Uterus (tissue), 4 donors: ENCODE measurements around the gene CTTNBP2NL. TPM values are rescaled to one million over a fixed set of nuclear protein-coding genes. Genes with fewer than 3 reads are reported as not detected.
"Not testable (repeated sequence)": the region's sequence is repeated elsewhere in the genome, so short reads cannot be mapped to it uniquely, and the experiment has no call there.

Experiments
- DNase-seq, 2 donors: peaks; one replicate each; pipeline ENCODE4 v3.0.0-alpha.2; 2019 to 2020
- H3K27ac ChIP-seq, 2 donors: fragments of 200-600 bp; sonication (generic); 1 replicate in 1 of 2; 2 replicates in 1 of 2; pipeline ENCODE4 v1.5.1; 2016 to 2018
- H3K27me3 ChIP-seq, 2 donors: fragments of 200-600 bp; sonication (generic); one replicate each; pipeline ENCODE4 v1.5.1; 2018 to 2019; ENCODE audit warnings: control low read depth in 1 of 2
- H3K36me3 ChIP-seq, 2 donors: fragments of 200-600 bp; sonication (generic); one replicate each; pipeline ENCODE4 v1.5.1; 2019; ENCODE audit warnings: control low read depth in 1 of 2
- H3K4me1 ChIP-seq, 2 donors: fragments of 200-600 bp; sonication (generic); one replicate each; pipeline ENCODE4 v1.5.1; 2018 to 2019; ENCODE audit warnings: control low read depth in 1 of 2
- H3K4me3 ChIP-seq, 2 donors: fragments of 200-600 bp; sonication (generic); 1 replicate in 1 of 2; 2 replicates in 1 of 2; pipeline ENCODE4 v1.5.1; 2018 to 2019; ENCODE audit warnings: mild to moderate bottlenecking in 1 of 2
- H3K9me3 ChIP-seq, 2 donors: fragments of 200-600 bp; sonication (generic); one replicate each; pipeline ENCODE4 v1.5.1; 2019; ENCODE audit warnings: control low read depth in 1 of 2
- POLR2A ChIP-seq, 2 donors: fragments of 450-650 bp; IDR thresholded peaks; one replicate each; pipeline ENCODE4 v1.6.1; 2016; ENCODE audit warnings: antibody characterized with exemption in 2 of 2, mild to moderate bottlenecking in 1 of 2, moderate library complexity in 1 of 2
- intact Hi-C: fragments of 100-400 bp; cut with DNase I; formaldehyde crosslinking; loops from one replicate; pipeline ENCODE4 v1.15.1; 2023; ENCODE audit warnings: low total_unique reads
- total RNA-seq, 4 donors: library from RNA; depleted of rRNA in 3 of 4; stranded (reverse); fragments of >200 nt in 3 of 4; gene quantifications; one replicate each; pipeline versions ENCODE4 v1.1.0 to v1.2.4, GENCODE V29; 2014 to 2023
- TF ChIP-seq, protein P1 (sequence below), 4 experiments: fragments of 200-600 bp in 2 of 4; fragments of 450-650 bp in 2 of 4; sonication (generic) in 2 of 4; IDR thresholded peaks; one replicate each; pipeline ENCODE4 v1.5.1; 2016 to 2019; ENCODE audit warnings: antibody characterized with exemption in 4 of 4, mild to moderate bottlenecking in 2 of 4, moderate library complexity in 1 of 4
- donor health status: DM: yes; HTN: yes; CAD: no.

The CTTNBP2NL gene
- total RNA-seq, 4 donors from 2014 or later, result 9.4 to 60.5 (median 15.6) TPM

DNA sequence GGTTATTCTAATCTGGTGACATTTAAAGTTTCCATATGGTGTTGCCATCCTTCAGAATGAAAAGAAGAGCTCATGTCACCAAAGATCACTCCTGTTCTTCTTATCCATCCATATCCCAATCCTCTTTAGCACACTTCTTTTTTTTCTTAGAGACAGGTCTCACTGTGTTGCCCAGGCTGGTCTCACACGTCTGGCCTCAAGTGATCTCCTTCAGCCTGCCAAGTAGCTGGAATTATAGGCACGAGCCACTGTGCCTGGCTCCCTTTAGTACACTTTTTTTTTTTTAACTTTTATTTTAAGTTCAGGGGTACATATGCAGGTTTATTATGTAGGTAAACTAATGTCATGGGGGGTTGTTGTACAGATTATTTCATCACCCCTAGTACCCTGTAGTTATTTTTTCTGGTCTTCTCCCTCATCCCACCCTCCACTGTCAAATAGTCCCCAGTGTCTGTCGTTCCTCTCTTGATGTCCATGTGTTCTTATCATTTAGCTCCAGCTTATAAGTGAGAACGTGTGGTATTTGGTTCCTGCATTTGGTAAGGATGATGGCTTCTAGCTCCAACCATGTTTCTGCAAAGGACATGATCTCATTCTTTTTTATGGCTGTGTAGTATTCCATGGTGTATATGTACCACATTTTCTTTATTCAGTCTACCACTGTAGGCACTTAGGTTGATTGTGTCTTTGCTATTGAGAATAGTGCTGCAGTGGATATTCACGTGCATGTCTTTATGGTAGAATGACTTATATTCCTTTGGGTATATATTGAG is 40.6 kb downstream of the CTTNBP2NL start:
- Histone ChIP-seq H3K27ac (peak overlapping the region; percentile 24 to 40), H3K36me3 (no peaks in the 10 kb centered on the region), H3K27me3 (no peaks in the 10 kb centered on the region), H3K9me3 (no peaks in the 10 kb centered on the region), H3K4me1 (no peaks in the 10 kb centered on the region), H3K4me3 (no peak overlapping the region)
- TF ChIP-seq, protein P1, sequence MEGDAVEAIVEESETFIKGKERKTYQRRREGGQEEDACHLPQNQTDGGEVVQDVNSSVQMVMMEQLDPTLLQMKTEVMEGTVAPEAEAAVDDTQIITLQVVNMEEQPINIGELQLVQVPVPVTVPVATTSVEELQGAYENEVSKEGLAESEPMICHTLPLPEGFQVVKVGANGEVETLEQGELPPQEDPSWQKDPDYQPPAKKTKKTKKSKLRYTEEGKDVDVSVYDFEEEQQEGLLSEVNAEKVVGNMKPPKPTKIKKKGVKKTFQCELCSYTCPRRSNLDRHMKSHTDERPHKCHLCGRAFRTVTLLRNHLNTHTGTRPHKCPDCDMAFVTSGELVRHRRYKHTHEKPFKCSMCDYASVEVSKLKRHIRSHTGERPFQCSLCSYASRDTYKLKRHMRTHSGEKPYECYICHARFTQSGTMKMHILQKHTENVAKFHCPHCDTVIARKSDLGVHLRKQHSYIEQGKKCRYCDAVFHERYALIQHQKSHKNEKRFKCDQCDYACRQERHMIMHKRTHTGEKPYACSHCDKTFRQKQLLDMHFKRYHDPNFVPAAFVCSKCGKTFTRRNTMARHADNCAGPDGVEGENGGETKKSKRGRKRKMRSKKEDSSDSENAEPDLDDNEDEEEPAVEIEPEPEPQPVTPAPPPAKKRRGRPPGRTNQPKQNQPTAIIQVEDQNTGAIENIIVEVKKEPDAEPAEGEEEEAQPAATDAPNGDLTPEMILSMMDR (IDR thresholded peaks at IDR 0.05), result no peak
- TF ChIP-seq POLR2A (IDR thresholded peaks at IDR 0.05), result no peak
- intact Hi-C loops, result no loop called here
- DNase-seq, result no peak

DNA sequence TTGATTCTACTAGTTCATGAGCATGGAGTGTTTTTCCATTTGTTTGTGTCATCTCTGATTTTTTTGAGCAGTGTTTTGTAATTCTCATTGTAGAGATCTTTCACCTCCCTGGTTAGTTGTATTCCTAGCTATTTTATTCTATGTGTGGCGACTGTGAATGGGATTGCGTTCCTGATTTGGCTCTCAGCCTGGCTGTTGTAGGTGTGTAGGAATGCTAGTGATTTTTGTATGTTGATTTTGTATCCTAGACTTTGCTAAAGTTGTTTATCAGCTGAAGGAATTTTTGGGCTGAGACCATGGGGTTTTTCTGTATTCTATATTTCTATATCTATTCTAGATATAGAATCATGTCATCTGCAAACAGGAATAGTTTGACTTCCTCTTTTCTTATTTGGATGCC is 42.1 kb downstream of the CTTNBP2NL start:
- H3K4me3 ChIP-seq, DNase-seq, H3K4me1 ChIP-seq, H3K9me3 ChIP-seq, H3K27me3 ChIP-seq, intact Hi-C loops, H3K36me3 ChIP-seq: not testable (repeated sequence)
- H3K27ac ChIP-seq, result peak overlapping the region; percentile 13 to 68

DNA sequence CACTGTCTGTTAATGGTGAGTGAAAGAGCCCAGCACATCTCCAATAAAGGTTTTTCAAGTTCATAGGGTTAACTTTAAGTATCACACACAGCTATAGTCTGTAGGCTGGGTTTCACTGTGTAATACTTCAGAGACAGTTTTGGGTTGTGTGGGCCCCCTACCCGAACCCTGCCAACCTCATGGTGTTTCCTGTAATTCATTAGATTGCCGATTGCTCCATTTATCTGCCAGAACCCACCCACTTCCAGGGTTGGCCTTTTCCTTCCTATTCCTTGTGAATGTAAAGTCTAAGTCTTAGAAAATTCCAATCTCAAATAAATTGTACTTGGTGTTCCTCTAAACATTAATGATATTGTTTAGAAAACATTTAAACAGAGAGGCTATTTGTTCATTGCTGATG is 43.6 kb downstream of the CTTNBP2NL start:
- Histone ChIP-seq H3K4me3 (no peak overlapping the region), H3K36me3 (no peaks in the 10 kb centered on the region), H3K27ac (peak overlapping the region; percentile 29 to 68), H3K4me1 (no peaks in the 10 kb centered on the region), H3K27me3 (no peaks in the 10 kb centered on the region), H3K9me3 (no peaks in the 10 kb centered on the region)
- TF ChIP-seq, protein P1 (IDR thresholded peaks at IDR 0.05), result no peak
- TF ChIP-seq POLR2A (IDR thresholded peaks at IDR 0.05), result no peak
- intact Hi-C loops, result no loop called here
- DNase-seq, result no peak

DNA sequence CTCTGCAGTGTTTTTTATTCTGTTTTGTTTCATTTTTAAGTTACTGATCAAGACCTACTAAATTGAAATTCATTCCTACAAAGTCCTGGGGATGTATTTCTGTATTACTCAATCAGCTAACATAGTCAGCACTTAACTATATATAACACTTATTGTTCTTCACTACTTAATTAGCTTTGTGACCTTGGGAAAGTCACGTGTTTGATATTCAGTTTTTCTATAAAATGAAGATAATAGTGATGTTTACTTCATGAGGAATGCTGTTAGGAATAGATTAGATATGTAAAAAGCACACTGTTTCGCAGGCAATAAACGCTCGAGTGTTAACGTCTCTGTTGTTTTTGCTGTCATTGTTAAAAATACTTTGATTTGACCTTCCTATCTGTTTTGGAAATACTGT is 44.6 kb downstream of the CTTNBP2NL start:
- no peak for DNase-seq
- TF ChIP-seq POLR2A (IDR thresholded peaks at IDR 0.05), result no peak
- TF ChIP-seq, protein P1 (IDR thresholded peaks at IDR 0.05), result no peak
- Histone ChIP-seq H3K27ac (peak overlapping the region in 1 of 2 donors; percentile 68), H3K9me3 (no peaks in the 10 kb centered on the region), H3K4me3 (no peak overlapping the region), H3K27me3 (no peaks in the 10 kb centered on the region), H3K36me3 (no peaks in the 10 kb centered on the region), H3K4me1 (no peaks in the 10 kb centered on the region)
- intact Hi-C loops, result no loop called here

DNA sequence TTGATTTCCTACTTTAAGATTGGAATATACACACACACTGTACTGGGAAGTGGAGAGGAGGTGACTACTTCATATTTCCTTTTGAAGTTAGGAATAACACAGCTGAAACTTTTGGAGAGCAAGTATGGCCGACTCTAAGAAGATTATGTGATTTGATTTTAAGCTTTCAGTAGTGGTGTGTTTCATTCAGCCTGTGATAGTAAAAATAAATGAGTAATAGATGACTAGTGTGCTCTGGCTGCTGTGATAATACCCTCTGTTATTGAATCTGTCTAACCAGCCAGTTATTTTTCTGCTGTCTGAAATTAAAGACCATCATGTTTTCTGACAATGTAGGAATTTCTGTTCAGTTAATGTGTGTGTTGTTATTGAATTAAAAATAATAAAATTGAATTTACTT is 48.3 kb downstream of the CTTNBP2NL start:
- H3K36me3 ChIP-seq, result no peaks in the 10 kb centered on the region
- DNase-seq, result no peak
- H3K4me3 ChIP-seq, result no peak overlapping the region
- no peak overlapping the region for H3K27ac ChIP-seq
- H3K4me1 ChIP-seq, result no peaks in the 10 kb centered on the region
- no peaks in the 10 kb centered on the region for H3K27me3 ChIP-seq
- TF ChIP-seq, protein P1 (IDR thresholded peaks at IDR 0.05), result no peak
- TF ChIP-seq POLR2A (IDR thresholded peaks at IDR 0.05), result no peak
- intact Hi-C loops, result no loop called here
- no peaks in the 10 kb centered on the region for H3K9me3 ChIP-seq
